Stimulated activated CD8-positive, alpha-beta memory T cell treated with anti-CD3 and anti-CD28 coated beads, Interleukin-7, amount 100 ng/mL, for 24 hours (primary cell): Measurements from ENCODE around the gene GLOD5.
"Not testable (repeated sequence)": the region's sequence is repeated elsewhere in the genome, so short reads cannot be mapped to it uniquely, and the experiment has no call there.

Source experiments
- DNase-seq: peaks from one replicate; pipeline ENCODE4 v3.0.0-alpha.2; 2020; ENCODE audit warnings: low read depth

GLOD5 gene

GRCh38 chrX:48794340-48794910, 32.9 kb downstream of the GLOD5 start:
- no peak for DNase-seq

GRCh38 chrX:48794911-48795515, 33.5 kb downstream of the GLOD5 start:
- DNase-seq: no peak

GRCh38 chrX:48798318-48798717, 36.8 kb downstream of the GLOD5 start:
- no peak for DNase-seq

- no peak for DNase-seq
These were observed 39.2 kb downstream of the GLOD5 start for GRCh38 chrX:48800574-48801279.

GRCh38 chrX:48801280-48802088, 39.9 kb downstream of the GLOD5 start, which contains the start of gene HDAC6:
Gene HDAC6 (plus strand): TSS chrX:48802067. CDS start chrX:48802693, 626 bp downstream.
- peak; percentile 78 for DNase-seq

GRCh38 chrX:48802089-48802904, 40.8 kb downstream of the GLOD5 start:
- peak; percentile 41 for DNase-seq

GRCh38 chrX:48802905-48803200, 41.3 kb downstream of the GLOD5 start:
- DNase-seq: no peak

- DNase-seq: no peak
These were observed 44.5 kb downstream of the GLOD5 start for GRCh38 chrX:48806081-48806480.

- DNase-seq: no peak
These were observed 52.1 kb downstream of the GLOD5 start for GRCh38 chrX:48813644-48814043.

GRCh38 chrX:48814722-48815121, 53.2 kb downstream of the GLOD5 start:
- no peak for DNase-seq

GRCh38 chrX:48815266-48815665, 53.7 kb downstream of the GLOD5 start:
- DNase-seq: no peak

GRCh38 chrX:48816014-48816810, 54.7 kb downstream of the GLOD5 start:
- DNase-seq: no peak

- no peak for DNase-seq
These were observed 56.6 kb downstream of the GLOD5 start for GRCh38 chrX:48818098-48818497.

- DNase-seq: no peak
These were observed 57.3 kb downstream of the GLOD5 start for GRCh38 chrX:48818866-48819265.

GRCh38 chrX:48819394-48819793, 57.8 kb downstream of the GLOD5 start:
- not testable (repeated sequence) for DNase-seq

GRCh38 chrX:48823053-48823452, 61.5 kb downstream of the GLOD5 start:
- no peak for DNase-seq
